Measurements from ENCODE around the gene GALNT17. TPM values are rescaled to one million over a fixed set of nuclear protein-coding genes. Genes with fewer than 3 reads are reported as not detected.
"Not testable (repeated sequence)": the region's sequence is repeated elsewhere in the genome, so short reads cannot be mapped to it uniquely, and the experiment has no call there.

Gene GALNT17
- total RNA-seq, 1 donor from 2014 or later, result 0.36 TPM

- no peak for ATAC-seq
Observed at GRCh38 chr7:71171476-71171875, 39.5 kb downstream of the GALNT17 start.

DNA sequence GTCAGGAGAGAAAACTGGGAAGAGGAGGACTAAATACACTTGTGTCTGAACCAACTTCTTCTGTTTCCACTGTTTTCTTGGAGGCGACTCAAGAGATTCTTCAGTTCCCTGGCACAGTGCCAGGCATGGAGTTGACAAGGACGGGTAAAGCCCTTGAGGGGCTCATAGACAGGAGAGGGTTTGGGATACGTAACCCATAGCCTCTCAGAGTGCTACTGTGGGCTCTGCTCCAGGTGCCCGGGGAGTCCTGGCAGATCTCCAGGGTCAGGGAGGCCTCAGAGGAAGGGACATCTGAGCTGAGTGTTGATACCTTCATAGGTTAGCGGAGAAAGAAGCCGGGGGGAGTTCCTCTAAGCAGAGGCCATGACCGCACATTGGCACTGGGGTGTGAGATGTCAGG lies 42.0 kb downstream of the GALNT17 start:
- no peak for ATAC-seq

- no peak for ATAC-seq
Observed at GRCh38 chr7:71182438-71182935, 50.5 kb downstream of the GALNT17 start.

DNA sequence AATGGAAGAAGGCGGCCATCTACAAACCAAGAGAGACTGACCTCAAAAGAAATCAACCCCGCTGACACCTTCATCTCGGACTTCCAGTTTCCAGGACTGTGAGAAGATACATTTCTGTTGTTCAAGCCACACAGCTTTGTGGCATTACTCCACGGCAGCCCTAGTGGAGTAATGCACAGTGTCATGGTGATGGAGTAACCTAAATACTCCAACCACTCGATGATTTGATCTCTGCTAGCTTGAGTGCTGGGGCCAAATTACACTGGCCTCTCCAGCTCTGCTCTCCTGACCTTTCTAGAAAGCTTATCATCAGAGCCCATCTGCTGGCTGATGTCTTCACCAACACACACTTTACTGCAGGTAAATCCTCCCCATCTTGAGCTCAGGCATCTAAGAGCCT lies 52.2 kb downstream of the GALNT17 start:
- ATAC-seq, result no peak

- ATAC-seq, result no peak
Observed at GRCh38 chr7:71184609-71185008, 52.7 kb downstream of the GALNT17 start.

DNA sequence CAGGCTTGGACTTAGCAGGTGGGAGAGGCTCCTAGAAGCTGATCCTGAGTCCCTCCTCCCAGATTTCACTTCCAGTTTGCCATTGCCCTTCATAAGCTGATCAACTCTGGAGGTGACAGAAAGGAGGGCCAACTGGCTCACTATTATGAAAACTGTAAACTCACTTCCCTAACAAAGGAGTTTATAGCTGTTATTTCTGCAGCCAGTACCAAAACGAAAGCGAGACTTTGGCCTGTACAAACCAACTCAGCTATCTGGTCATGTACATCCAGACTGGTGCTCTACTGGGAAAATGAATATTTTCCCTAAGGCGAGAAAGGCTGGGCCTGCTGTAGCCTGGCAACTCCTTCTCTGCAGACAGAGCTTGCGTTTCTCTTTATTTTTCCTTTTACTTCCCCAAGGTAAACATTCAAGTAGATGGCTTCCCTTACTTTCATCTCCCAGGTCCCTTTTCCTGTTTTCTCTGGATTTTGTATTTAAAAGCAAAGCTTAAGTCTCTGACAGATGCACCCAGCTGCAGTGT lies 54.7 kb downstream of the GALNT17 start:
- ATAC-seq, result no peak

DNA sequence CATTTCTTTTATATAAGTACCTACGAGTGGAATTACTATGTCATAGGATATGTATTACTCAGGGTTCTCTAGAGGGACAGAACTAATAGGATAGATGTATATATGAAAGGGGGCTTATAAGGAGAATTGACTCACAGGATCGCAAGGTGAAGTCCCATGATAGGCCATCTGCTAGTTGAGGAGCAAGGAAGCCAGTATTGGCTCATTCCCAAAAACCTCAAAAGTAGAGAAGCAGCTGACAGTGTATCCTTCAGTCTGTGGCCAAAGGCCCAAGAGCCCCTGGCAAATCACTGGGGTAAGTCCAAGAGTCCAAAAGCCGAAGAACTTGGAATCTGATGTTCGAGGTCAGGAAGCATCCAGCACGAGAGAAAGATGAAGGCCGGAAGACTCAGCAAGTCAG lies 59.8 kb downstream of the GALNT17 start:
- ATAC-seq, result no peak

GRCh38 chr7:71193099-71193810 lies 61.3 kb downstream of the GALNT17 start:
- no peak for ATAC-seq

GRCh38 chr7:71198391-71198790 lies 66.4 kb downstream of the GALNT17 start:
- ATAC-seq, result no peak

DNA sequence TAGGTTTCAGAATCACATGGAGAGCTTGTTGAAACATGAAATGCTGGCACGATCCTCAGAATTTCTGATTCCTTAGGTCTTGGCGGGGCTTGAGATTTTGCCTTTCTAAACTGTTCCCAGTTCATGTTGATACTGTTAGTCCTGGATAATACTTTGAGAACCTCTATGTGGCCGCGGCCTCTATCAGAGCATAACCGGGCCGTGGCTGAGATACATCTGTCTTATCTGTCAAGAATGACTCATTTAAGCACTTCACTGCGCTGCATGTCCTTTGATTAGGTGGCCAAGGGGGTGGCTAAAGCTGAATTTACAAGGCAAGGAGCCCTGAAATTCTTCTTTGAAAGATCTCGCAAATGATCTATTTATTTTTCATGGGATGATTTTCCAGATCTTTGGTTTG lies 66.9 kb downstream of the GALNT17 start:
- ATAC-seq, result no peak

GRCh38 chr7:71206184-71206583 lies 74.2 kb downstream of the GALNT17 start:
- ATAC-seq, result no peak

- ATAC-seq, result no peak
Observed at GRCh38 chr7:71208881-71209280, 76.9 kb downstream of the GALNT17 start.

GRCh38 chr7:71209484-71209883 lies 77.5 kb downstream of the GALNT17 start:
- ATAC-seq, result not testable (repeated sequence)

GRCh38 chr7:71210220-71210619 lies 78.3 kb downstream of the GALNT17 start:
- no peak for ATAC-seq

DNA sequence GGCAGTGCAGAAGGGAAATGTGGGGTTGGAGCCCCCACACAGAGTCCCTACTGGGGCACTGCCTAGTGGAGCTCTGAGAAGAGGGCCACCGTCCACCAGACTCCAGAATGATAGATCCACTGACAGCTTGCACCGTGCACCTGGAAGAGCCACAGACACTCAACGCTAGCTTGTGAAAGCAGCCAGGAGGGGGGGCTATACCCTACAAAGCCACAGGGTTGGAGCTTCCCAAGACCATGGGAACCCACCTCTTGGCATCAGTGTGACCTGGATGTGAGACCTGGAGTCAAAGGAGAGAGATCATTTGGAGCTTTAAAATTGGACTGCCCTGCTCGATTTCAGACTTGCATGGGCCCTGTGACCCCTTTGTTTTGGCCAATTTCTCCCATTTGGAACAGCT lies 80.5 kb downstream of the GALNT17 start:
- not testable (repeated sequence) for ATAC-seq

DNA sequence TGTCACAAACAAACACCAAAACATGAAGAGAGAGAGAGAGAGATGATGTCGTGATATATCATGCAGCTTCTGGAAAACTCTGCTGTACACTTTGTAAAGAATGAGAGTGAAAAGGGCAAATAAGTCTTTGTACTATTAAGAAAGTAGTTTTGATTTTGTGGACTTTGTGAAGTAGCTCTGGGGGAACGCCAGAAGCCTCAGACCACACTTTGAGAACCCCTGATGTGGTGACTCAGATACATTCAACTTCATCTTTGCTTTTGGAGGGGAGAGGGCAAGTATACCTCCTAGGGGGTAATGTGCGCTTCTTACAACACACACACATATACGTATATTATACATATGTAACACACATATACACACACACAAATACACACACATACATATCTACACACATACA lies 84.3 kb downstream of the GALNT17 start:
- no peak for ATAC-seq

DNA sequence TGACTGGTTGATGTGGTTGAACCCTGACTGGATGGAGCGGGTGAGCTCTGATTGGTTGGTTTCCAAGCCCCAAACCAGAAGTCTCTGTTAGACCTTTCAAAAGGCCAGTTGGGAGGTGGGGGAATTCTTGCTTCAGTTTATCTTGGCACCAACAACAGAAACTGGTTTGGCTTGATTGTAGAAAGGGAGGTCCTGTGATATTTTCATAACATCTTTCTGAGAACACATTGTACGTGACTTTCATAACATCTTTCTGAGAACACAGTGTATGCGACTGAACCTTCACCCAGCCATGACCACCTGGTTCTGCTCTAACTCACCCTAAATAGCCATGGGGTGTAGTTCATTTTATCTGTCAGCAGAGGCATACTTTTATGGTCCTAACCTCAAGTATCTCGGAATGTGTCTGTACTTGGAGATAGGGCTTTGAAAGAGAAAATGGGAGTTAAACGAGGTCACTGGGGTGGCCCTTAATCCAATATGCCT lies 88.3 kb downstream of the GALNT17 start:
- no peak for ATAC-seq

DNA sequence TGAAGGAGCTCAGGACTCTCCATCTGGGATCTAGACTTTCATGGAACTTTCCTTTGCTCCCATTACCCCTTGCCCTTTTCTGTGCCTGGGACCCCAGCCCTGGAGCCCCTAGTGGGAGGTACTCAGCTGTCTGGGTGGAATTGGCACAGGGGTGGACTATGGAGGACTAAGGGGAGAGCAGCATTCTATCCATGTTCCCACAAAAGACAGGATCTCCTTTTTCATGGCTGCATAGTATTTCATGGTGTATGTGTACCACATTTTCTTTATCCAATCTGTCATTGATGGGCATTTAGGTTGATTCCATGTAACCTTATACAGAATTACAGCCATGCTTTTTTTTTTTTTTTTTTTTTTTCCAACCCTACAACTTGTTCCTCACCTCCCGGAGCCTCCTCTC lies 89.1 kb downstream of the GALNT17 start:
- ATAC-seq, result no peak

DNA sequence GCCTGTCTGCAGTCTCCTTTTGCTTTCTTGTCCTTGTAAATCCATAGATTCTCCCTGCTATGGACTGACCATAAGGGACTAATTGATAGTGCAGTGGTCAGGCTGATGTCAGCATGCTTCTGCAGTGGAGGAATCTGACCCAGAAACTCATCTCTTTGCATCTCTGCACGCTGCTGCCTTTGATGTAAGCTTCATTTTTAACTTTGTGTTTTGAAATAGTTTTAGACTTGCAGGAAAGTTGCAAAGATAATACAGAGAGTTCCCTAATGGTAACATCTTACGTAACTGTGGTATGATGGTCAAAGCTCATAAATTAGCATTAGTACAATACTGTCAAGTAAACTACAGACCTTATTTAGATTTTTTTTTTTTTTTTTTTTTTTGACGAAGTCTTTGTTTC lies 89.6 kb downstream of the GALNT17 start:
- no peak for ATAC-seq

DNA sequence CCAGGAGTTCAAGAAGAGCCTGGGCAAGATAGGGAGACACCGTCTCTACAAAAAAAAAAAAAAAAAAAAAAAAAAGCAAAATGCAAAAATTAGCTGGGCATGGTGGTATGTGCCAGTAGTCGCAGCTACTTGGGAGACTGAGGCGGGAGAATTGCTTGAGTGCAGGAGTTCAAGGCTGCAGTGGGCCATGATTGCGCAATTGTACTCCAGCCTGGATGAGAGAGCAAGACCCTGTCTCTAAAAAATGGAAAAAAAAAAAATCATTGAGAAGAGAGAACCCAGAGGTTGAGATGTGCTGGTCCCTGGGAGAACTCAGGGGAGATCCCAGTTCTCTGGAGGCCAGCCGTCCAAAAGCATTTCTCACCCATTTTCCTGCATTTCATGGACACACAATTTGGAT lies 95.2 kb downstream of the GALNT17 start:
- no peak for ATAC-seq

DNA sequence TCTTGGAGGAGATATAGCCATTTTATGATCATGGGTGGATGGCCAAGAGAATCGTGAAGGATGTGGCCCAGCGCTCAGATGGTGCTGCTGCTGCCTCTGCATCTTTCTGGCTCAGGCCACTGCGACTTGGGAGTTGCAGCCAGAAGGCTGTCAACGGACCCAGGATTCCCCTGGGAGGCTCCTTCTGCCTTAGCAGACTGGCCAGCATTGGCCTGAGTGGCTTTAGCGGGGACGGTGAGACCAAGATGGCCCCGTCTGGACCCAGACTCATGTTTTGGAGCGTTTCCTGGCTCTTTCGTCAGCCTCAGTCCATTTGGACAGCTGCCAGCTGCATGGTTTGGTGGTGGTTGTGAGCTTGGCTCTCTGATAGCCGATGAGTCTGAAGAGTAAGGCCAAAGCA lies 97.2 kb downstream of the GALNT17 start:
- no peak for ATAC-seq

- ATAC-seq, result no peak
Observed at GRCh38 chr7:71229699-71230098, 97.8 kb downstream of the GALNT17 start.

GRCh38 chr7:71235253-71235652 lies 103.3 kb downstream of the GALNT17 start:
- ATAC-seq, result no peak

Data from esophagus mucosa (tissue), 1 donor.